ENCODE measurements around the gene TNNC1.

Gene TNNC1

GRCh38 chr3:52484680-52485461, 31.0 kb upstream of the TNNC1 start:
- DNase-seq (ENCODE audit: low spot score): no peak

- no peak for DNase-seq (ENCODE audit: low spot score)
Measured at GRCh38 chr3:52483577-52484381, 29.9 kb upstream of the TNNC1 start.

GRCh38 chr3:52483081-52483480, 29.2 kb upstream of the TNNC1 start:
- DNase-seq (ENCODE audit: low spot score): no peak

GRCh38 chr3:52481819-52482521, 28.1 kb upstream of the TNNC1 start:
- DNase-seq (ENCODE audit: low spot score): peak; percentile 94

GRCh38 chr3:52480768-52481715, 27.2 kb upstream of the TNNC1 start:
- no peak for DNase-seq (ENCODE audit: low spot score)

GRCh38 chr3:52479877-52480575, 26.2 kb upstream of the TNNC1 start:
- no peak for DNase-seq (ENCODE audit: low spot score)

GRCh38 chr3:52479037-52479876, 25.4 kb upstream of the TNNC1 start:
- no peak for DNase-seq (ENCODE audit: low spot score)

GRCh38 chr3:52477796-52478095, 23.9 kb upstream of the TNNC1 start:
- DNase-seq (ENCODE audit: low spot score): no peak

- no peak for DNase-seq (ENCODE audit: low spot score)
Measured at GRCh38 chr3:52477076-52477795, 23.4 kb upstream of the TNNC1 start.

GRCh38 chr3:52473026-52473425, 19.2 kb upstream of the TNNC1 start:
- DNase-seq (ENCODE audit: low spot score): no peak

- DNase-seq (ENCODE audit: low spot score): no peak
Measured at GRCh38 chr3:52472239-52473000, 18.6 kb upstream of the TNNC1 start.

GRCh38 chr3:52471371-52472238, 17.8 kb upstream of the TNNC1 start:
- DNase-seq (ENCODE audit: low spot score): peak; percentile 60

GRCh38 chr3:52470920-52471319, 17.1 kb upstream of the TNNC1 start:
- DNase-seq (ENCODE audit: low spot score): no peak

- DNase-seq (ENCODE audit: low spot score): no peak
Measured at GRCh38 chr3:52469001-52469400, 15.2 kb upstream of the TNNC1 start.

GRCh38 chr3:52468336-52468735, 14.5 kb upstream of the TNNC1 start:
- no peak for DNase-seq (ENCODE audit: low spot score)

- DNase-seq (ENCODE audit: low spot score): no peak
Measured at GRCh38 chr3:52463416-52463815, 9.6 kb upstream of the TNNC1 start.

- no peak for DNase-seq (ENCODE audit: low spot score)
Measured at GRCh38 chr3:52461874-52462273, 8.0 kb upstream of the TNNC1 start.
